ENCODE measurements around the gene HSPBAP1.

Gene HSPBAP1

DNA sequence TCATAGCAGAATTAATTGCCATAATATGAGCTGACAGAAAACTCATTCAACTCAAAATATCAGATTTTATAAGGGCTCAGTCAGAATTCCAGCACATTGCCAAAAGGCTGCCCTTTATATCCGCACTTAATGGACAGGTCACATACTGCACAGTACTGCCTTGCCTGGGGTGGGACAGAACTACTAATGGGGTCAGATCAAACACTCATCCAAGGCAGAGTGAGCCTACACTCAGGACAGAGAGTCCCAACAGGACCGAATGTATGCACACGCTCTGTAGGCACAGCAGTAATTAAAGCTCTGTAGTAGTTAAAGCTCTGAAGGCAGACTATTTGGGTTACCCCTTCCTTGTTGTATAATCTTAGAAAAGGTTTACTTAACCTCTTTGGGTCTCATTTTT lies 27.2 kb downstream of the HSPBAP1 start:
- no peaks in the 10 kb centered on the region for H3K79me2 ChIP-seq (ENCODE audit: insufficient read depth, low read length)
- no peaks in the 10 kb centered on the region for H3K36me3 ChIP-seq (ENCODE audit: low read length)
- H3K4me3 ChIP-seq (ENCODE audit: insufficient read depth, low read length, poor library complexity, severe bottlenecking): no peak overlapping the region
- H3K27me3 ChIP-seq (ENCODE audit: low read length): no peaks in the 10 kb centered on the region
- no peaks in the 10 kb centered on the region for H3K9me2 ChIP-seq (replicated peaks; ENCODE audit: insufficient read depth, low read length)
- no peaks in the 10 kb centered on the region for H4K20me1 ChIP-seq (ENCODE audit: low read depth, low read length)
- no peak overlapping the region for H3K9ac ChIP-seq (ENCODE audit: low read length)
- TF ChIP-seq, protein P1, sequence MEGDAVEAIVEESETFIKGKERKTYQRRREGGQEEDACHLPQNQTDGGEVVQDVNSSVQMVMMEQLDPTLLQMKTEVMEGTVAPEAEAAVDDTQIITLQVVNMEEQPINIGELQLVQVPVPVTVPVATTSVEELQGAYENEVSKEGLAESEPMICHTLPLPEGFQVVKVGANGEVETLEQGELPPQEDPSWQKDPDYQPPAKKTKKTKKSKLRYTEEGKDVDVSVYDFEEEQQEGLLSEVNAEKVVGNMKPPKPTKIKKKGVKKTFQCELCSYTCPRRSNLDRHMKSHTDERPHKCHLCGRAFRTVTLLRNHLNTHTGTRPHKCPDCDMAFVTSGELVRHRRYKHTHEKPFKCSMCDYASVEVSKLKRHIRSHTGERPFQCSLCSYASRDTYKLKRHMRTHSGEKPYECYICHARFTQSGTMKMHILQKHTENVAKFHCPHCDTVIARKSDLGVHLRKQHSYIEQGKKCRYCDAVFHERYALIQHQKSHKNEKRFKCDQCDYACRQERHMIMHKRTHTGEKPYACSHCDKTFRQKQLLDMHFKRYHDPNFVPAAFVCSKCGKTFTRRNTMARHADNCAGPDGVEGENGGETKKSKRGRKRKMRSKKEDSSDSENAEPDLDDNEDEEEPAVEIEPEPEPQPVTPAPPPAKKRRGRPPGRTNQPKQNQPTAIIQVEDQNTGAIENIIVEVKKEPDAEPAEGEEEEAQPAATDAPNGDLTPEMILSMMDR (IDR thresholded peaks at IDR 0.05; ENCODE audit: insufficient read depth, low read length, poor library complexity, severe bottlenecking): no peak
- no peak for TF ChIP-seq EZH2phosphoT487 (conservative IDR thresholded peaks at IDR 0.05; ENCODE audit: low read length)
- no peaks in the 10 kb centered on the region for H3F3A ChIP-seq (ENCODE audit: insufficient read depth)
- no peak overlapping the region for H3K4me2 ChIP-seq (ENCODE audit: low read depth, low read length, poor library complexity, severe bottlenecking)
- no peaks in the 10 kb centered on the region for H3K9me3 ChIP-seq (ENCODE audit: insufficient read depth, low read length)
- no peak overlapping the region for H2AFZ ChIP-seq (ENCODE audit: low read depth, low read length, severe bottlenecking)
- no peak overlapping the region for H3K27ac ChIP-seq (ENCODE audit: low read depth, low read length)

DNA sequence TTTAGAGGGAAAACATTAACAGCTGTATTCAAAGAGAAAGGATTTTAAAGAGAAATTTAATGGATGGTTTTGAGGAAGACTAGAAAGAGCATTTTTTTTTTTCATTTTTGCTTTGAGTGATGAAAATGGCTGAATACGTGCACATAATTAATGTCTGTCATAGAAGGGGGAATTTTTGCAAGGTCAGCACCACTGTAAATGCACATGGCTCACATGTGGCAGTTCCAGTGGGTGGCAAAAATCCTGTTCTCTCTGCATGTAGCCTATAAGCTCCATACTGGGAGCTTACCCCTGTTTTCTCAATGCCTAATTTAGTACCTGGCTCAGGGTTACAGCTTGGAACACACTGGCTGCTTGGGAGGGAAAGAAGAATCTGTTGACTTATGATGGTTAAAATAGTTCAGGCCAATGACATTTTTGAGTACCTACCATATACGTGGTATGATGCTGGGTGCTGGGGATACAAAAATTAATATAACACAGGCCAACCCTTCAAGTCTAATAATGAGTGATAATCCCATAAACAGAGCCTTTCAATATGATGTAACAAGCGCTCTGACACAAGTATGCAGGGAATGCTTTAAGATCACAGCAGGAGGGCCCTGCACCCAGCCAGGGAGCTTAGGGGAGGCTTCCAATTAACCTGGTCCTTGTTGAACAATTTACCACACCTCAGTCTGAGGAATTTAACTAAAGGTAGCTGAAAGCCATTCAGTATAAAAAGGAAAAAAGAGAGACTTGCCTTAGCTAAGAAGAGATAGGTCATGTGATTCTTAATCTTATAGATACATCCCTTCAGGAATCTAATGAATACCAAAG lies 33.0 kb downstream of the HSPBAP1 start:
- Histone ChIP-seq H2AFZ (ENCODE audit: low read depth, low read length, severe bottlenecking) (no peak overlapping the region), H3F3A (ENCODE audit: insufficient read depth) (no peaks in the 10 kb centered on the region), H3K4me2 (ENCODE audit: low read depth, low read length, poor library complexity, severe bottlenecking) (no peak overlapping the region), H4K20me1 (ENCODE audit: low read depth, low read length) (no peaks in the 10 kb centered on the region), H3K27ac (ENCODE audit: low read depth, low read length) (no peak overlapping the region), H3K4me3 (ENCODE audit: insufficient read depth, low read length, poor library complexity, severe bottlenecking) (no peak overlapping the region), H3K9ac (ENCODE audit: low read length) (no peak overlapping the region), H3K27me3 (ENCODE audit: low read length) (no peaks in the 10 kb centered on the region), H3K9me2 (replicated peaks; ENCODE audit: insufficient read depth, low read length) (no peaks in the 10 kb centered on the region), H3K36me3 (ENCODE audit: low read length) (no peaks in the 10 kb centered on the region), H3K9me3 (ENCODE audit: insufficient read depth, low read length) (no peaks in the 10 kb centered on the region), H3K79me2 (ENCODE audit: insufficient read depth, low read length) (no peaks in the 10 kb centered on the region)
- TF ChIP-seq, protein P1 (IDR thresholded peaks at IDR 0.05; ENCODE audit: insufficient read depth, low read length, poor library complexity, severe bottlenecking): no peak
- no peak for TF ChIP-seq EZH2phosphoT487 (conservative IDR thresholded peaks at IDR 0.05; ENCODE audit: low read length)

DNA sequence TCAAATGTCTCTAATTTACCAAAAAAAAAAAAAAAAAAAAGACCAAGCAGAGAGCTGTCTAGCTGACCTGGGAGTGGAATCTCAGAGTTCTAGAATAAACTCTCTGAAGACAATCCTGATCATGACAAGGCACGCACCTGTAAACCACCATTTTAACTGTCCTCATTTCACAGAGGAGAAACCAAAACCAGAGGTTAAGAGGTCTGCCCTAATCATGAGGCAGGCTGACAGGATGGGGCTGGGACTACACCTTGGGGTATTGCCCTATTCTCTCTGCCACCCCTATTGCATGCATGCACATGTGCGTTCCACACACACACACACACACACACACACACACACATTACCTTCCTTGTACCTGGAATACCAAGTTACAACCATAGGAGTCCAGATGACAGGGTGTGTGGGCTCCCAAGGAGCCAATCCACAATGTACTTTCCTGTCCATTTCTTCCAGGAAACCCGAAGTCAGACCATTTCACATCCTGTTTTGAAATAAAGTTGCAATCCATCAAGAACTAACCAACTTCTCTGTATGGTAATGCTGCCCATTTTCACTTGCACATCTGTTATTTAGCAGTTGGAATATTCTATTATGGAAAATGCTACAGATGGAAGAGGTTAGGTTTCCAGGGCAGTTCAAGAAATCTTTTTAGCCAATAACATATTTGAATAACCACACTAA lies 34.6 kb downstream of the HSPBAP1 start:
- Histone ChIP-seq H4K20me1 (ENCODE audit: low read depth, low read length) (no peaks in the 10 kb centered on the region), H3K9ac (ENCODE audit: low read length) (no peak overlapping the region), H3K4me3 (ENCODE audit: insufficient read depth, low read length, poor library complexity, severe bottlenecking) (no peak overlapping the region), H2AFZ (ENCODE audit: low read depth, low read length, severe bottlenecking) (no peak overlapping the region), H3F3A (ENCODE audit: insufficient read depth) (no peaks in the 10 kb centered on the region), H3K9me2 (replicated peaks; ENCODE audit: insufficient read depth, low read length) (no peaks in the 10 kb centered on the region), H3K27me3 (ENCODE audit: low read length) (no peaks in the 10 kb centered on the region), H3K9me3 (ENCODE audit: insufficient read depth, low read length) (no peaks in the 10 kb centered on the region), H3K36me3 (ENCODE audit: low read length) (peaks cover 2% of the 10 kb centered on the region; the same call in 1 of the 2 replicates), H3K27ac (ENCODE audit: low read depth, low read length) (no peak overlapping the region), H3K4me2 (ENCODE audit: low read depth, low read length, poor library complexity, severe bottlenecking) (no peak overlapping the region), H3K79me2 (ENCODE audit: insufficient read depth, low read length) (no peaks in the 10 kb centered on the region)
- TF ChIP-seq EZH2phosphoT487 (conservative IDR thresholded peaks at IDR 0.05; ENCODE audit: low read length): no peak
- TF ChIP-seq, protein P1 (IDR thresholded peaks at IDR 0.05; ENCODE audit: insufficient read depth, low read length, poor library complexity, severe bottlenecking): no peak
